Measurements from ENCODE around the gene SNAPIN.

DNA sequence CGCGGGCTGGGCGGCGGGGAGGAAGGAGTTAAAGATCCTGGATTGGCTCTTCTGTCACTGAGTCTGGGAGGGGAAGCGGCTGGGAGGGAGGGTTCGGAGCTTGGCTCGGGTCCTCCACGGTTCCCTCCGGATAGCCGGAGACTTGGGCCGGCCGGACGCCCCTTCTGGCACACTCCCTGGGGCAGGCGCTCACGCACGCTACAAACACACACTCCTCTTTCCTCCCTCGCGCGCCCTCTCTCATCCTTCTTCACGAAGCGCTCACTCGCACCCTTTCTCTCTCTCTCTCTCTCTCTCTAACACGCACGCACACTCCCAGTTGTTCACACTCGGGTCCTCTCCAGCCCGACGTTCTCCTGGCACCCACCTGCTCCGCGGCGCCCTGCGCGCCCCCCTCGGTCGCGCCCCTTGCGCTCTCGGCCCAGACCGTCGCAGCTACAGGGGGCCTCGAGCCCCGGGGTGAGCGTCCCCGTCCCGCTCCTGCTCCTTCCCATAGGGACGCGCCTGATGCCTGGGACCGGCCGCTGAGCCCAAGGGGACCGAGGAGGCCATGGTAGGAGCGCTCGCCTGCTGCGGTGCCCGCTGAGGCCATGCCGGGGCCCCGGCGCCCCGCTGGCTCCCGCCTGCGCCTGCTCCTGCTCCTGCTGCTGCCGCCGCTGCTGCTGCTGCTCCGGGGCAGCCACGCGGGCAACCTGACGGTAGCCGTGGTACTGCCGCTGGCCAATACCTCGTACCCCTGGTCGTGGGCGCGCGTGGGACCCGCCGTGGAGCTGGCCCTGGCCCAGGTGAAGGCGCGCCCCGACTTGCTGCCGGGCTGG, 20.2 kb downstream of the SNAPIN start, which contains the start of gene NPR1:
- TF ChIP-seq, protein P1, sequence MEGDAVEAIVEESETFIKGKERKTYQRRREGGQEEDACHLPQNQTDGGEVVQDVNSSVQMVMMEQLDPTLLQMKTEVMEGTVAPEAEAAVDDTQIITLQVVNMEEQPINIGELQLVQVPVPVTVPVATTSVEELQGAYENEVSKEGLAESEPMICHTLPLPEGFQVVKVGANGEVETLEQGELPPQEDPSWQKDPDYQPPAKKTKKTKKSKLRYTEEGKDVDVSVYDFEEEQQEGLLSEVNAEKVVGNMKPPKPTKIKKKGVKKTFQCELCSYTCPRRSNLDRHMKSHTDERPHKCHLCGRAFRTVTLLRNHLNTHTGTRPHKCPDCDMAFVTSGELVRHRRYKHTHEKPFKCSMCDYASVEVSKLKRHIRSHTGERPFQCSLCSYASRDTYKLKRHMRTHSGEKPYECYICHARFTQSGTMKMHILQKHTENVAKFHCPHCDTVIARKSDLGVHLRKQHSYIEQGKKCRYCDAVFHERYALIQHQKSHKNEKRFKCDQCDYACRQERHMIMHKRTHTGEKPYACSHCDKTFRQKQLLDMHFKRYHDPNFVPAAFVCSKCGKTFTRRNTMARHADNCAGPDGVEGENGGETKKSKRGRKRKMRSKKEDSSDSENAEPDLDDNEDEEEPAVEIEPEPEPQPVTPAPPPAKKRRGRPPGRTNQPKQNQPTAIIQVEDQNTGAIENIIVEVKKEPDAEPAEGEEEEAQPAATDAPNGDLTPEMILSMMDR (optimal IDR thresholded peaks at IDR 0.05 in 1 of 3, IDR thresholded peaks at IDR 0.05 in 1 of 3, conservative IDR thresholded peaks at IDR 0.05 in 1 of 3; ENCODE audit: extremely low read depth in 1 of 3, insufficient read depth in 2 of 3, low read length in 3 of 3), result no peak
- TF ChIP-seq EZH2 (IDR thresholded peaks at IDR 0.05; ENCODE audit: low read length), result peak; percentile 89

Measured in keratinocyte (primary cell).